ENCODE measurements around the gene MYBPC3. TPM values are rescaled to one million over a fixed set of nuclear protein-coding genes. Genes with fewer than 3 reads are reported as not detected.

Gene MYBPC3
- total RNA-seq, 2 donors from 2014 or later = not detected

DNA sequence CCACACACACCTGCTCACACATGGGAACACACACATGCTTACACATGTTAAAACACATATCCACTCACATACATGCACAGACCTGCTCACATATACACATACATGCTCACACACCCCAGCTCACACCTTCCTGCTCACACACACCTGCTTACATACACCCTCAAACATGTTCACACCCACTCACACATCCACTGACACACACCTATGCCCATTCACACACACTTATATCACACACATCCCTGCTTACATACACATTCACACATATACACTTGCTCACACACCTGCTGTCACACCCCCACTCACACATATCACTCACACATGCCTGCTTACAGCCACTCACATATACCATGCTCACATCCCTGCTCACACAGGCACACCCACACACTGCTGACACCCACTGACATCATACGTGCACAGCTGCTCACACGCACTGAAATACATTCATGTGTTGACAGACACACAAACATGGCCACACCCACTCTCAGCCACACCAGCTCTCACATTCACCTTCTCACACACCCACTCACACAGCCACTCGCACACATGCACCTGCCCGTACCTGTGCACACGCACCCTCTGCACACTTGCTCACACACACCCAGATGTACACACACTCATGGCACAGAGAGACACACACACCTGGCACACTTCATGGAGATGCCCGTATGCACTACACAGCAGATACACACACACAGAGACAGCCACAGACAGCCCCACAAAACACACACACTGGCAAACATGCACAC is 5.7 kb upstream of the MYBPC3 start:
- Histone ChIP-seq H3K27ac (no peak overlapping the region), H3K4me3 (no peak overlapping the region), H3K27me3 (replicated peaks; ENCODE audit: insufficient read depth) (no peaks in the 10 kb centered on the region), H3K36me3 (no peaks in the 10 kb centered on the region), H3K9me3 (no peaks in the 10 kb centered on the region), H3K4me1 (ENCODE audit: control insufficient read depth in 1 of 2, low read depth in 2 of 2) (peaks cover 0 to 5% of the 10 kb centered on the region in 2 donors)
- TF ChIP-seq, protein P1, sequence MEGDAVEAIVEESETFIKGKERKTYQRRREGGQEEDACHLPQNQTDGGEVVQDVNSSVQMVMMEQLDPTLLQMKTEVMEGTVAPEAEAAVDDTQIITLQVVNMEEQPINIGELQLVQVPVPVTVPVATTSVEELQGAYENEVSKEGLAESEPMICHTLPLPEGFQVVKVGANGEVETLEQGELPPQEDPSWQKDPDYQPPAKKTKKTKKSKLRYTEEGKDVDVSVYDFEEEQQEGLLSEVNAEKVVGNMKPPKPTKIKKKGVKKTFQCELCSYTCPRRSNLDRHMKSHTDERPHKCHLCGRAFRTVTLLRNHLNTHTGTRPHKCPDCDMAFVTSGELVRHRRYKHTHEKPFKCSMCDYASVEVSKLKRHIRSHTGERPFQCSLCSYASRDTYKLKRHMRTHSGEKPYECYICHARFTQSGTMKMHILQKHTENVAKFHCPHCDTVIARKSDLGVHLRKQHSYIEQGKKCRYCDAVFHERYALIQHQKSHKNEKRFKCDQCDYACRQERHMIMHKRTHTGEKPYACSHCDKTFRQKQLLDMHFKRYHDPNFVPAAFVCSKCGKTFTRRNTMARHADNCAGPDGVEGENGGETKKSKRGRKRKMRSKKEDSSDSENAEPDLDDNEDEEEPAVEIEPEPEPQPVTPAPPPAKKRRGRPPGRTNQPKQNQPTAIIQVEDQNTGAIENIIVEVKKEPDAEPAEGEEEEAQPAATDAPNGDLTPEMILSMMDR (IDR thresholded peaks at IDR 0.05) = no peak
- DNase-seq (ENCODE audit: low spot score) = no peak
- ATAC-seq (ENCODE audit: insufficient number of reproducible peaks, low FRiP score, low read depth) = no peak

DNA sequence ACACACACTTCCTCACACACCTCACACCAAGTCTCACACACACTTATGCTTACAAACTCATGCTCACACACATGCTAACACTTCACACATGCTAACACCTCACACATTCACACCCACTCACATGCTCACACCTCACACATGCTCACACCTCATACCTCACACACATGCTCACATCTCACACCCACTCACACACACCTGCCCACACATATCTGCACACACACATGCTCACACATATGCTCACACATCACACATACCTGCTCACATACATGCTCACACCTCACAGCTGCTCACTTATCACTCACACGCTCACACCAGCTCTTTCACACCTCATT is 4.5 kb upstream of the MYBPC3 start:
- H3K4me1 ChIP-seq (ENCODE audit: control insufficient read depth in 1 of 2, low read depth in 2 of 2) = peaks cover 0 to 5% of the 10 kb centered on the region in 2 donors
- H3K9me3 ChIP-seq = no peaks in the 10 kb centered on the region
- H3K4me3 ChIP-seq = no peak overlapping the region
- DNase-seq (ENCODE audit: low spot score) (no peak), ATAC-seq (ENCODE audit: insufficient number of reproducible peaks, low FRiP score, low read depth) (no peak)
- no peaks in the 10 kb centered on the region for H3K27me3 ChIP-seq (replicated peaks; ENCODE audit: insufficient read depth)
- no peak overlapping the region for H3K27ac ChIP-seq
- no peaks in the 10 kb centered on the region for H3K36me3 ChIP-seq
- TF ChIP-seq, protein P1 (IDR thresholded peaks at IDR 0.05) = no peak

DNA sequence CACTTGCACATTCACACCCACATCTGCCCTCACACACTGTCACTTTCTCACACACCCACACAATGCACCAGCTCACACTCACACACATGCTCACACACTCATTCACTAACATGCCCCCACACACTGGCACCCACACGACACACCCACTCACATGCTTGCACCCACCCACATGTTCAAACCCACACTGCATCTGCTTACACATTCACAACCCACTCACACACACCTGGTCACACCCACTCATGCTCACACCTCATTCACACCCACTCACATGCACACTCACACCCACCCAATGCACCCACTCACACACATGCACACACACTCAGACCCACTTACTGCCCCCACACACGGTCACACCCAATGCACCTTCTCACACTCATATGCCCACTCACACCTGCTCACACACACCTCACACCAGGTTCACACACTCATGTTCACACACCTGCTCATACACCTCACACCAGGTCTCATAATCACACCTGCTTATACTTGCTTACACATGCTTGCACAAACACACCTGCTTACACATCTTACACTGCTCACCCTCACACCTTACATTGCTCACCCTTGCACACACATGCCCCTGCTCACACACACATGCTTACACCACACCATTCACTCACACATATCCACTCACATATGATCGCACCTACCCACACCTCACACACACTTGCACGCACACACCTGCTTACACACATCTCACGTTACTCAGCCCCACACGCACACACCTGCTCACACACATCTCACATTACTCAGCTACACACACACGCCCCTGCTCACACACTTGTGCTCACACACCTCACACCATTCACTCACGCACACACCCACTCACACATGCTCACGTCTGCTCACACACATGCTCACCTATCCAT is 3.9 kb upstream of the MYBPC3 start:
- ATAC-seq (ENCODE audit: insufficient number of reproducible peaks, low FRiP score, low read depth) = no peak
- Histone ChIP-seq H3K27me3 (replicated peaks; ENCODE audit: insufficient read depth) (no peaks in the 10 kb centered on the region), H3K36me3 (no peaks in the 10 kb centered on the region), H3K27ac (no peak overlapping the region), H3K4me3 (no peak overlapping the region), H3K4me1 (ENCODE audit: control insufficient read depth in 1 of 2, low read depth in 2 of 2) (peaks cover 0 to 5% of the 10 kb centered on the region in 2 donors), H3K9me3 (no peaks in the 10 kb centered on the region)
- DNase-seq (ENCODE audit: low spot score) = no peak
- TF ChIP-seq, protein P1 (IDR thresholded peaks at IDR 0.05) = no peak

DNA sequence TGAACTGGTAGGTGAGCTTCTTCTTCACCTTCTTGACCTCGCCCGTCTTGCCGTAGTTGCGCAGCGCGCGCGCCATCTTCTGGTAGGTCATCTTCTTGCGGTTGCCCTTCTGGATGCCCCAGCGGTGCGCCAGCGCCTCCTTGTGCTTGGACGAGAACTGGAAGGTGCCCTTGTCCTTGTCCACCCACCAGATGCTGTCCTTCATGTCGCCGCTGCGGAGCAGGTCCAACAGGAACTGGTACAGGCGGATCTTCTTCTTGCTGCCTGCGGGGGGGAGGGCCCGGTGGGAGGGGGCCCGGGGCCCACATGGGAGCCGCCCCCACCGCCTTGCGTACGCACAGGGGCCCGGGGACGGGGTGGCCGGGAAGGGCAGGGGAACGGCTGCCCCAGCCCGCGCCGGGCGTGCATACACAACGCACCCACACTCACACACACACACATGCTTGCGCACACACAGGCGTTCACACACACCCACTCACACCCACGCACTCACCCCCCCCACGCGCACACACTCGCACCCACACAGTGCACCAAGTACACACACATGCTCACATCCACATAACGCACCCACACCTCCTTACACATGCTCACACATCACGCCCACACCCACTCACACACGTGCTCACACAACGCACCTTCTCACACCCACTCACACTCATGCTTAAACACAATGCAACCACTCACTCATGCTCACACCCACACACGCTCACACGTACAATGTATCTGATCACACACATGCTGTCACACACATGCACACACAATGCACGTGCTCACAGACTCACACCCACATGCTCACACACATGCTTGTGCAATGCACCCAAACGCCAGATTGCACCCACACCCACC is 3.0 kb upstream of the MYBPC3 start:
- TF ChIP-seq, protein P1 (IDR thresholded peaks at IDR 0.05) = peak; percentile 86
- H3K27ac ChIP-seq = no peak overlapping the region

More for the DNA sequence above, 3.0 kb upstream of the MYBPC3 start:
- Histone ChIP-seq H3K9me3 (no peaks in the 10 kb centered on the region), H3K36me3 (no peaks in the 10 kb centered on the region), H3K27me3 (replicated peaks; ENCODE audit: insufficient read depth) (no peaks in the 10 kb centered on the region), H3K4me1 (ENCODE audit: control insufficient read depth in 1 of 2, low read depth in 2 of 2) (peaks cover 0 to 5% of the 10 kb centered on the region in 2 donors), H3K4me3 (peak overlapping the region; percentile 69)
- peak; percentile 31 for DNase-seq (ENCODE audit: low spot score)
- ATAC-seq (ENCODE audit: insufficient number of reproducible peaks, low FRiP score, low read depth) = no peak
